ENCODE results near the gene PRMT5.
"Not testable (repeated sequence)": the region's sequence is repeated elsewhere in the genome, so short reads cannot be mapped to it uniquely, and the experiment has no call there.

Gene PRMT5

GRCh38 chr14:22929961-22930364 lies 787 bp upstream of the PRMT5 start:
- no peak for DNase-seq

GRCh38 chr14:22928237-22929103 lies 706 bp downstream of the PRMT5 start:
- DNase-seq = no peak

- DNase-seq = no peak
These were observed 2.9 kb downstream of the PRMT5 start for GRCh38 chr14:22926316-22926715.

DNA sequence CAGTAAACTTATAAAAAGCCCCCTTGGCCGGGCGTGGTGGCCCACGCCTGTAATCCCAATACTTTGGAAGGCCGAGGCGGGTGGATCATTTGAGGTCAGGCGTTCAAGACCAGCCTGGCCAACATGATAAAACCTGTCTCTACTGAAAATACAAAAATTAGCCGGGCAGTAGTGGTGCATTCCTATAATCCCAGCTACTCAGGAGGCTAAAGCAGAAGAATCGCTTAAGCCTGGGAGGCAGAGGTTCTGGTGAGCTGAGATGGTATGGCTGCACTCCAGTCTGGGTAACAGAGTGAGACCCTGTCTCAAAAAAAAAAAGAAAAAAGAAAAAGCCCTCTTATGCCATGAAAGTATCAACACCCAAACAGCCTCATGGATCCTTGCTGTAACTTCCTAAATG lies 3.7 kb downstream of the PRMT5 start:
- no peak for DNase-seq

DNA sequence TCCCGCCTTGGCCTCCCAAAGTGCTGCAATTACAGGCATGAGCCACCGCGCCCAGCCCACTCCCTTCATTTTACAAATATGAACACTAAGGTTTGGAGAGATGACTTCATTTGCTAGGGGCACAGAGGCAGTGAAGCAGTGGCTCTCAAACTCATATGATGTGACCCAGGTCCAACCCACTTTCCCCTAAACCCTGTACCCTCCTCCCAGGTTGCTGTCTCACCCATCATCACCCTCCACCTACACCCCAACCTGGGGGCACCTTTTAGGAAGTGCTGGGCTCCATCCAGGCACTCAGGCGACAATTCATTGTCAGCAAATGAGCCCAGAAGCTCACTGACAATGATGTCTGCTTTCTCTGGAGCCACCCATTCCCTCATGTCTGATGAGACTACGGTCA lies 5.4 kb downstream of the PRMT5 start:
- no peak for DNase-seq

DNA sequence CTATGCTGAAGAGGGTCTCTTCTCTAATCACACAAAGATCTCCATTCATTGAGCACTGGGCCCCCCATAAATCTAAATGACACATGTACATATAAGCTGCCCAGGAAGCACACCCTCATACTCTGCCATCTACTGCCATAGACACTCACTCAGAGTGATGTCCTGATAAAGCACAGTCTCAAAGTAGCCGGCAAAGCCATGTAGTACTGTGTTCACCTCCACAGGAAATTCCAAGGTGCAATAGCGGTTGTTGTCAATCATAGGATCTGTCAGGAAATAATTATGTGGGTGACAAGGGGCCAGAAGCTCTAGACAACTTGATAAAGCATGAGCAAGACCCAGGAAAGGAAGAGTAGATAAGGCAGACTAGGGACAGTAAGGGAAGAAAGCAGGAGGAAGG lies 6.9 kb downstream of the PRMT5 start:
- no peak for DNase-seq

GRCh38 chr14:22920697-22921096 lies 8.5 kb downstream of the PRMT5 start:
- no peak for DNase-seq

GRCh38 chr14:22919601-22919921 lies 9.6 kb downstream of the PRMT5 start:
- no peak for DNase-seq

- peak; percentile 99 to 100 for DNase-seq
These were observed 10.2 kb downstream of the PRMT5 start, which contains the start of gene RBM23 for GRCh38 chr14:22918804-22919600. RBM23 (minus strand) TSS chr14:22919149.

DNA sequence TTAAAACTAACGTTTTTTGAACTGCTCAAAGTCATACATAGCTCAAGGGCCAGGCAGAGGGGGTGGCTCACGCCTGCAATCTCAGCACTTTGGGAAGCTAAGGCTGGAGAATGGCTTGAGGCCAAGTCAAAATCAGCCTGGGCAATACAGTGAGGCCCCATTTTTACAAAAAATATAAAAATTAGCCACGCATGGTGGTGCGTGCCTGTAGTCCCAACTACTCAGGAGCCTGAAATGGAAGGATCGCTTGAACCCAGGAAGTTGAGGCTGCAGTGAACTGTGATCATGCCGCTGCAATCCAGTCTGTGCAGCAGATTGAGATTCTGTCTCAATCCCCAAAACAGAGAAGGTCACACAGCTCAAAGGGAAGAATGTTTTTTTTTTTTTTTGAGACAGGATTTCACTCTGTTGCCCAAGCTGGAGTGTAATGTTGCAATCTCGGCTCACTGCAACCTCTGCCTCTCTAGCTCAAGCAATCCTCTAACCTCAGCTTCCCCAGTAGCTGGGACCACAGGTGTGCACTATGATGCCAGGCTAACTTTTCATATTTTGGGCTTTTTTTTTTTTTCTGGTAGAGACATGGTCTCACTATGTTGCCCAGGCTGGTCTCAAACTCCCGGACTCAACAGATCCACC lies 13.2 kb downstream of the PRMT5 start:
- no peak for DNase-seq

GRCh38 chr14:22914836-22915235 lies 14.3 kb downstream of the PRMT5 start:
- not testable (repeated sequence) for DNase-seq

DNA sequence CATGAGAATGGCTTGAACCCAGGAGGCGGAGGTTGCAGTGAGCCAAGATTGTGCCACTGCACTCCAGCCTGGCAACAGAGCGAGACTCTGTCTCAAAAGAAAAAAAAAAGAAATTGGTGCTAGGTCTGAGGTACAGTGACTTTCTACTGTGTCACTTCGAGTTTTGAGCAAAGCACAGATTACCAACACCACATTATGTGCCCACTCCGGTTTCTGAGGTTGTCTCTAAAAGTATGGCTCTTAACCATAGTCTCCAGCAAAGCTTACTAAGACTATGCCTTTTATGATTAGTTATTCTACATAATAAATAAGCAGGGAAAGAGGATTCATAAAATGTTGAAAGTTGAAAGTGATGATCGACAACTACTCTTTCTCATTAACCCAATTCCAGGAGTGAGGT lies 18.3 kb downstream of the PRMT5 start:
- DNase-seq = no peak

- DNase-seq = no peak
These were observed 20.6 kb downstream of the PRMT5 start for GRCh38 chr14:22908601-22909000.

- DNase-seq = no peak
These were observed 21.7 kb downstream of the PRMT5 start for GRCh38 chr14:22907429-22907828.

DNA sequence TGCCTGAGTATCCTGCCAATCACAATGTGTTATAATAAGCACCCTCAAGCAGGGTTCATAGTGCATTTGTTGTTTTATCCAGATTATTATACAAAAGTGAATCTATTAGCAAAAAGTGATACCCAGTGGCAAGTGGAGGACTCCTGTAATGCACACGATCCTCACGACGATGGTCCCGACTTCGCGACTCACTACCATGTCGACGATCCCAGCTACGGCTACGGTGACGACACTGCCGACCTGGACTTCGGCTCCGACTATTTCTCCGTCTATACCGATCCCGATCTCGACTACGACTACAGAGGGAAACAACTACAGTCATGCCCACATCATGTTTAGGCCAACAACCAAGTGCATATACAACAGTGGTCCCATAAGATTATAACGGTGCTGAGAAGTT lies 23.1 kb downstream of the PRMT5 start:
- DNase-seq = no peak

DNA sequence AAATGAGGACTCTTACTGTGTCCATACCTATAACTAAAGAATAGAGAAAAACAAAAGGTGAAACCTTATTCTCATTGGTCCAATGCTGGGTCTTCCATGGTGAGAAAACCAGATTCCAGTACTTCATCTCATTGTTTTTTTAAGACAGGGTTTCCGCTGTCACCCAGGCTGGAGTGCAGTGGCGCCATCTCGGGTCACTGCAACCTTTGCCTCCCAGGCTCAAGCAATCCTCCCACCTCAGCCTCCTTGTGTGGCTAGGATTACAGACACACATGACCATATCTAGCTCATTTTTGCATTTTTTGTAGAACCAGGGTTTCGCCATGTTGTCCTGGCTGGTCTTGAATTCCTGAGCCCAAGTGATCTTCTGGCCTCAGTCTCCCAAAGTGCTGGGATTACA lies 23.5 kb downstream of the PRMT5 start:
- no peak for DNase-seq

DNA sequence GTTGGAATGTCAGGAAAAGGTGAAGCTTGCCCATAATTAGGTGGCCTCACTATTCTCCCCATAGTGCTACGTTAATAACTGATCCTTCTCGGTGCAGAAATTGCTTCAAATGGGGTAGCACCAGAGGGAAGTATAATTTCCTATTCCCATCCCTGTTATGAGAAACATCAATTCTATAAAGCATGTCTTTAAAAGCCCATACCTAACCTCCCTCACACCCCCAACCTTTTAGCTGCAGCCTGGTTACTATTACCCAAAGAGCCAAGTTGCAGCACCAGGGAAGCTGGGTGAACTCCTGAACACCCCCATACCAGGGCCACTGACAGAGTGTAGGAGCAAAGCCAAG lies 25.5 kb downstream of the PRMT5 start:
- DNase-seq = no peak

GRCh38 chr14:22901799-22902198 lies 27.4 kb downstream of the PRMT5 start:
- DNase-seq = no peak

- DNase-seq = peak in 1 of 2 experiments; percentile 28
These were observed 28.9 kb downstream of the PRMT5 start for GRCh38 chr14:22900081-22900799.

DNA sequence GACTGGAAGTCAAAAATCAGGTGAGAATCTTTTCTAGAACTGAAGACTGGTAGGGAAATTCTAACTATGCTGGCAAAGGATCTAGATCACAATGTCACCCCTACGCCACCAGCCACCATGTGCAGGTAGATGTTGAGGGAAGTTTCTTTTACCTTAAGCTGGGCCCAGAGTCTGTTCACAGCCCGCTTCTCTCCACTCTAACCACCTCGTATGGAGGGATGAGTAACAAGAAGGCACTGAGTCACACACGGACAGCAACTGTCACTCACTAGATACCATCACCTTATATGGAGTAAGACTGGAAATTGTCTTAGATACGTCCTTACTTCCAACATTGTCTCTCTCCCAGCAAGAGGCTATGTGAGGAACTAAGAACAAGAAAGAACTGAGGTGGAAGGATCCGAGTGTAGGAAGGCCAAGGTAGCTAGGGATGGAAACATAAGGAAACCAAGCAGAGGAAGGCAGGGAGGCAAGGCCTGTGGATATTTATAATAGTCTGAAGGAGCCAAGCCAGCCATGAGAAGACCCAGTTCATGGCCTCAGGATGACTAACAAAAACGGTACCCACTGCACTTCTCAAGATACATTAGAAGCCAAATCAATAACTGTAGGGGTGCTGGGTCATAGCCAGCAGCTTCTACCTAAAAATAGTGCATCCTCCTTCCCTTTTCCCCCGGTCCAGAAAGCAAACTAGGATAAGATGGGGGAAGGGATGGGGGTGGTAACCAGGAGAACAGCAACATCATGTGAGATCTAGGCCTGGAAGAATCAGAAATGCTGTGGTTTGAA lies 30.7 kb downstream of the PRMT5 start:
- no peak for DNase-seq

- DNase-seq = no peak
These were observed 31.8 kb downstream of the PRMT5 start for GRCh38 chr14:22897357-22897756.

- DNase-seq = no peak
These were observed 32.4 kb downstream of the PRMT5 start for GRCh38 chr14:22896760-22897159.
